Activated CD8-positive, alpha-beta memory T cell treated with anti-CD3 and anti-CD28 coated beads for 36 hours (primary cell): ENCODE results near the gene CEACAM8. TPM values are rescaled to one million over a fixed set of nuclear protein-coding genes. Genes with fewer than 3 reads are reported as not detected.
"Not testable (repeated sequence)": the region's sequence is repeated elsewhere in the genome, so short reads cannot be mapped to it uniquely, and the experiment has no call there.

Source experiments
- CTCF ChIA-PET: fragments of 350-600 bp; sonication (Branson Sonifier 250); formaldehyde crosslinking; loops from one replicate; lab custom pipeline; 2021; ENCODE audit warnings: antibody characterized with exemption; lab: Charles Lee
- POLR2A ChIA-PET: fragments of 350-600 bp; sonication (Branson Sonifier 250); formaldehyde crosslinking; loops from one replicate; lab custom pipeline; 2021; ENCODE audit warnings: antibody characterized with exemption; lab: Charles Lee
- total RNA-seq, 2 experiments: library from RNA; stranded (reverse); gene quantifications; one replicate each; pipeline ENCODE4 v1.2.3, GENCODE V29; 2021

Gene CEACAM8
- total RNA-seq, 2 experiments from 2014 or later = not detected

- POLR2A ChIA-PET = no interaction called here
Observed at GRCh38 chr19:42584466-42584865, 10.3 kb downstream of the CEACAM8 start.

DNA sequence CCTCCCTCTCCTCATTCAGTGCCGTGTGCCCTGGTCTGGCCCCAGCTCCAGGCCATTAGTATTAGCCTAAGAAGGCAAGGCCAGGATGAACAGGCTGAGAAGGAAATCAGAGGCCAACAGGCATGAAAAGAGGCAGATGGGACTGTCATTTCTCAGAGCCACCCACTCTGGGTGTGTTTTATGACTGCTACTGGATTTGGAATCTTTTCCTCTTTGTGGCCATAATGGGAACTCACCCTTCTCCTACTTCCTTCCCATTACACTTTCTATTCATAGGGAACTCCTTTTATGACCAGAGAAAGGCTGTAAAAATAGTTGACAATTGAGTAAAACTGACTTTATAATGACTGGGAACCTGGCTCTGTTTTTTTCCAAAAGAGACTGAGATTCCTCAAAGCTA is 17.7 kb downstream of the CEACAM8 start:
- POLR2A ChIA-PET = no interaction called here
- CTCF ChIA-PET = no interaction called here

More at GRCh38 chr19:42584466-42584865, 10.3 kb downstream of the CEACAM8 start:
- CTCF ChIA-PET = interaction anchor here (1.4 kb wide), 1 partner anchor 22 kb away, joined by 3 read pairs; no protein-coding TSS in a partner anchor

DNA sequence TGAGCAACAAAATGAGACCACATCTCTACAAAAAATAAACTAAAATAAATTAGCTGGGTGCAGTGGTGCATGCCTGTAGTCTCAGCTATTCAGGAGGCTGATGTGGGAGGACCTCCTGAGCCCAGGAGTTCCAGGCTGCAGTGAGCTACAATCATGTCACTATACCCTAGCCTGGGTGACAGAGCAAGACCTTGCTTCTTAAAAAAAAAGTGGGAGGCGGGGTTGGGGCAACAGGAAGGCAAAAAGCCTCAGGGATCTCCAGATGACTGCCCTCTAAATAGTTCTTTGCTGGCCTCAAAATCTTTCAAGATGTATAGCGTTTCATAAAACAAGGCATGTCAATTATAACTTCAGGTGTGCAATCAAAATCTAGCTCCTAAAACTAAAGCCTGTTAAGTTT is 18.5 kb downstream of the CEACAM8 start:
- POLR2A ChIA-PET = no interaction called here

GRCh38 chr19:42573642-42574041 is 21.1 kb downstream of the CEACAM8 start:
- CTCF ChIA-PET = no interaction called here
- POLR2A ChIA-PET = no interaction called here

More for the DNA sequence above, 18.5 kb downstream of the CEACAM8 start:
- CTCF ChIA-PET = no interaction called here

DNA sequence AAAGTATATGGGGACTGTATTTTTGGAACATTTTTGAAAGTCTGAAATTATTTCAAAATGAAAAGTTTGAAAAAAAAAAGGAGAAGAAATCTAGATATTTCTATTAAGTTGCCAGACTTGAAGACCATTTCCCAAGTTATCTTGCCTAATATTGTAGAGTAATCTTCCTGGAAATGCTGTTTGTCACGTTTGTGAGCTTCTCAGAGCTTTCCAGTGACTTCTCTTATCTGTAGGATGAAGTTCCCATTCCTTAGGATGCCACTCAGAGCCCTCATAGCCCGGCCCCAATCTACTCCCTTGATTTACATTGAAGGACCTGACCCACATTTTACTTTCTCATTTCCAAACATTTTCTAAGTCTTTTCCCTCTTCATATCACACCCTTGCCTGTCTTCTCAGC is 23.6 kb downstream of the CEACAM8 start:
- ChIA-PET CTCF (no interaction called here), POLR2A (no interaction called here)

- ChIA-PET POLR2A (no interaction called here), CTCF (no interaction called here)
Observed at GRCh38 chr19:42569193-42569592, 25.5 kb downstream of the CEACAM8 start.

DNA sequence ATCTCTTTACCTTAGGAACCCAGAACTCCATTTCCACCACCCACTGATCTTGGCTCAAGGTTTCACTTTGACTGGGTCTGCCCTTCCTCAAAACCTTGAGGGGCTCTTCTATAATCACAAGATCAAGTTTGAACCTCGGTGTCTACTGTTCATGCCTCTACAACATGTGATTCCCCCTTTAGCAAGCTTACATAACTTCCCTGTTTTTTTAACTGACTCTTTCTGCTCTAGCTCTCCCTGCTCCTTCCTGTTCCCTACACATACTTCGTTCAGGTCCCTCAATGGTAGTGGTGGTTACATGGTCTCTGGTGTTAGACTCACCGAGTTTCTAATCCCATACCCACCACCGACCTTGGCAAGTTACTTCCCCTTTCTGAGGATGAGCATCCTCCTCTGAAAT is 26.7 kb downstream of the CEACAM8 start:
- POLR2A ChIA-PET = no interaction called here

GRCh38 chr19:42567567-42567966 is 27.2 kb downstream of the CEACAM8 start:
- ChIA-PET CTCF (interaction anchor here (2.2 kb wide), 1 partner anchor 29 kb away, joined by 9 read pairs; no protein-coding TSS in a partner anchor), POLR2A (no interaction called here)

More for the DNA sequence above, 26.7 kb downstream of the CEACAM8 start:
- CTCF ChIA-PET = no interaction called here

- POLR2A ChIA-PET = no interaction called here
- CTCF ChIA-PET = interaction anchor here (0.7 to 2.3 kb wide), 3 partner anchors 33 to 115 kb away, joined by 3 to 9 read pairs (median 3); no protein-coding TSS in a partner anchor
Observed at GRCh38 chr19:42563352-42564210, 31.1 kb downstream of the CEACAM8 start.

GRCh38 chr19:42561512-42561911 is 33.2 kb downstream of the CEACAM8 start:
- CTCF ChIA-PET = interaction anchor here (0.9 to 2.3 kb wide), 3 partner anchors 22 to 111 kb away, joined by 3 to 9 read pairs (median 3); no protein-coding TSS in a partner anchor
- POLR2A ChIA-PET = no interaction called here

- ChIA-PET POLR2A (no interaction called here), CTCF (interaction anchor here (1.5 kb wide), 1 partner anchor 111 kb away, joined by 3 read pairs; no protein-coding TSS in a partner anchor)
Observed at GRCh38 chr19:42560731-42561130, 34.0 kb downstream of the CEACAM8 start.

- CTCF ChIA-PET = no interaction called here
- POLR2A ChIA-PET = no interaction called here
Observed at GRCh38 chr19:42558450-42559150, 36.1 kb downstream of the CEACAM8 start.

DNA sequence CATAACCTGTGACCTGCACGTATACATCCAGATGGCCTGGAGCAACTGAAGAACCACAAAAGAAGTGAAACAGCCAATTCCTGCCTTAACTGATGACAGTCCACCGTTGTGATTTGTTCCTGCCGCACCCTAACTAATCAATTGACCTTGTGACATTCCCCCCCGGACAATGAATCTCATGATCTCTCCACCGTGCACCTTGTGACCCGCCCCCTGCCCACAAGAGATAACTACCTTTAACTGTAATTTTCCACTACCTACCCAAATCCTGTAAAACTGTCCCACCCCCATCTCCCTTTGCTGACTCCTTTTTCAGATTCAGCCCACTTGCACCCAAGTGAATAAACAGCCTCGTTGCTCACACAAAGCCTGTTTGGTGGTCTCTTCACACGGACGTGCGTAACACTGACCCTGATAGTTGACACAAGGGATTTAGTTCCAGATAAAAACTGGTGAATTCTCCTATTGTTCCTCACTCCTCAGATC is 37.3 kb downstream of the CEACAM8 start:
- CTCF ChIA-PET = interaction anchor here (1.2 kb wide), 1 partner anchor 28 kb away, joined by 3 read pairs; no protein-coding TSS in a partner anchor
- POLR2A ChIA-PET = not testable (repeated sequence)

- CTCF ChIA-PET = no interaction called here
- POLR2A ChIA-PET = no interaction called here
Observed at GRCh38 chr19:42555801-42556200, 38.9 kb downstream of the CEACAM8 start.

DNA sequence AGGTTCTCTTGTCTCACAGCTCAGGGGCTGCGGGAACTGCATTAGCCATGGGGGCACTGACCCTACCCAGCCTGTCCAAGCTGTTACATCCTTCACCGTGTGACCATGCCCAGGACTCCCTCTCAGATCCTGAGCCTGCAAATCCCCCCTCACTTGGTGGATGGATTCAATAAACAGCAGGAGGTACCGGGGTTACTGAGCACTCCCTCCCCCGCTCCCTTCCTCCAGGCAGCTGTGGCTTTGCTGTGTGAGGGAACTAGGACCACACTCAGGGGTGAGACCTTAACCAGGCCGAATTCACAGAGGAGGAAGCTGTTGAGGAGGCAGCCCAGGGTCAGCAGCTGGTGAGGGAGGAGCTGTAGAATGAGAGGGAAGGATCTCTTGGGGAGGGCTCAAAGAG is 39.4 kb downstream of the CEACAM8 start:
- ChIA-PET POLR2A (no interaction called here), CTCF (no interaction called here)

GRCh38 chr19:42554046-42554575 is 40.6 kb downstream of the CEACAM8 start:
- POLR2A ChIA-PET = no interaction called here
- CTCF ChIA-PET = interaction anchor here (0.9 kb wide), 1 partner anchor 13 kb away, joined by 3 read pairs; no protein-coding TSS in a partner anchor

GRCh38 chr19:42553292-42554045 is 41.3 kb downstream of the CEACAM8 start:
- ChIA-PET CTCF (interaction anchor here (0.9 kb wide), 1 partner anchor 13 kb away, joined by 3 read pairs; no protein-coding TSS in a partner anchor), POLR2A (no interaction called here)

DNA sequence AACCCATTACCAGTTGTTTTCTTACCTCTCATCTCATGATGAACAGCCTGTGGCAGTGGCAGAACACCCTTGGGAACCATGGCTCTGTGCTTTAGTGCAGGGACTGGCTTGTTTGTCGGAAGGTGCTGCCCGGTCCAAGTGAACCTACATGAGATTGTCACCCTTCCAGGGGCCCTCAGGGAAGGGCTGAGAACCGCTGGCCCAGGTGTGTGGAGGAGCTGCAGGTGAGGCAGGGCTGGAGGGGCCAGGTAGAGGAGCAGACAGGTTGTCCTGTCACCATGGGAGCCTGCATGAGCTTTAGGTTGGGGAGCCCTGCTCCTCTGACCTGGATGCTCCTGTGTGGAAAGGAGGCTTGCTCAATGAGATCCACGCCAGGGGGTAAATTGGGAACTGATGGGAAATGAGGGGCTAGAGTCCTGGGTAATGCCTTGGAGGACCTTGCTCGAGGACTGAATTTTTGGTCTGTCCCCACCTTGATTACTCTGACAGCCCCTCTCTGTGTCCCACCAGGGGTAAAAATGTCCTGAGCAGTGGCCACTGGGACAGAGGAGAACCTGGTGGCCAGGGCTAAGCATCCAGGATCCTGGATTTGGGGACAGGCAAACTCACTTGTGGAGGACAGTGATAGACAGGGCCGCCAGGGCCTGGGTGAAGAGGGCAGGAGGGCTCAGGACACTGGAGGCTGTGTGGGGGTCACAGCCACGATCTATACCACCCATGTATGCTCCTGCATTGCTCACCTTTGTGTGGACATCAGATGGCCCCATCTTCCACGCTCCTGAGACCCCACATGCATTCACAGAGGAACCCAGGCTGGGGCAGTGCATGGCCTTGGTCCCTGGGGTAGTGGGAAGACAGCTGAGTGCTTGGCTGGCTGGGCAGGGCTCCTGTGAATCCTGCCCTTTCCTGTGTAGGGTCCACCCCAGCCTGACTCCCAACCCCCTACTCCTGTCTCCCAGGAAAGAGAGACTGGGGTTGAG is 42.3 kb downstream of the CEACAM8 start:
- ChIA-PET CTCF (no interaction called here), POLR2A (no interaction called here)
